ENCODE results near the gene ZMYND10.

The ZMYND10 gene

DNA sequence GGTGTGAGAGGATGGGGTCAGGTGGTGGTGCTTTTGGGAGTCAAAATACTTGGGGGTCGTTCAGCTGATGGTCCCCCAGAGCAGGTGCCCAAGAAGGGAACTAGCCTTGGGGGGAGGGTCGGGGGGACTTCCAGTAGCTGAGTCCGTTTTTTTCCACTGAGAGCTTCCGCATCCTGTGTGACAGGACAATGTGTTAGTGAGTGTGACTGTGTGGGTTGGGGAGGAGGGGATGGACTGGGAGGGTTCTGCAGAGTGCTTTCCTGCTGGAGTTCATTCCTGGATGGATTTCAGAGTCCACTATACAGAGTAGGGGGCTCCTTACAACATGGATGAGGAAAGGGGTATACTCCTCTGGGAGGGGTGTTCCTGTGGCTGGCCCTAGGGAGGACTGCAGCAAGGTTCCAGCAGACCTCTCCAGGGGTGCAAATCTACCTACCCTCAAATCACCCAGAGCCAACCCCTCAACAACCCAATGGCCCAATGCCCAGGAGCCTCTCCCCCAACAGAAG is 22.4 kb downstream of the ZMYND10 start:
- TF ChIP-seq ZNF384 (IDR thresholded peaks at IDR 0.05) (no peak), L3MBTL2 (conservative IDR thresholded peaks at IDR 0.05) (no peak), BHLHE40 (IDR thresholded peaks at IDR 0.05; ENCODE audit: borderline replicate concordance) (no peak)
- ChIA-PET POLR2A (interaction anchor here (1.9 to 3.7 kb wide), 2 partner anchors 14 to 31 kb away, joined by 7 to 23 read pairs; partner anchors contain the start of gene IFRD2), CTCF (no interaction called here)

GRCh38 chr3:50322386-50323091 is 23.0 kb downstream of the ZMYND10 start, which contains the start of gene HYAL2:
HYAL2 (minus strand) TSS chr3:50322745; CDS start chr3:50320489, 2,256 bp downstream.
- no peak for TF ChIP-seq ARNT (IDR thresholded peaks at IDR 0.05)
- no peak for TF ChIP-seq FOXK2 (IDR thresholded peaks at IDR 0.05)
- no peak for TF ChIP-seq FOXA1 (IDR thresholded peaks at IDR 0.05)
- no peak for TF ChIP-seq ZNF384 (IDR thresholded peaks at IDR 0.05)
- no peak for TF ChIP-seq SP1 (IDR thresholded peaks at IDR 0.05)
- TF ChIP-seq, protein P1, sequence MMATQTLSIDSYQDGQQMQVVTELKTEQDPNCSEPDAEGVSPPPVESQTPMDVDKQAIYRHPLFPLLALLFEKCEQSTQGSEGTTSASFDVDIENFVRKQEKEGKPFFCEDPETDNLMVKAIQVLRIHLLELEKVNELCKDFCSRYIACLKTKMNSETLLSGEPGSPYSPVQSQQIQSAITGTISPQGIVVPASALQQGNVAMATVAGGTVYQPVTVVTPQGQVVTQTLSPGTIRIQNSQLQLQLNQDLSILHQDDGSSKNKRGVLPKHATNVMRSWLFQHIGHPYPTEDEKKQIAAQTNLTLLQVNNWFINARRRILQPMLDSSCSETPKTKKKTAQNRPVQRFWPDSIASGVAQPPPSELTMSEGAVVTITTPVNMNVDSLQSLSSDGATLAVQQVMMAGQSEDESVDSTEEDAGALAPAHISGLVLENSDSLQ (IDR thresholded peaks at IDR 0.05): no peak
- ChIA-PET POLR2A (interaction anchor here (1.9 to 3.7 kb wide), 3 partner anchors 15 to 31 kb away, joined by 7 to 23 read pairs (median 11); partner anchors contain the start of genes HYAL3, IFRD2 and NAA80), CTCF (interaction anchor here (0.6 kb wide), 1 partner anchor 68 kb away, joined by 3 read pairs; no protein-coding TSS in a partner anchor)
- DNase-seq (ENCODE audit: extremely low spot score): no peak

More for the DNA sequence above, 22.4 kb downstream of the ZMYND10 start:
- no peak for DNase-seq (ENCODE audit: extremely low spot score)

GRCh38 chr3:50322115-50322385 is 23.5 kb downstream of the ZMYND10 start:
- no peak for DNase-seq (ENCODE audit: extremely low spot score)
- no peak for TF ChIP-seq LEF1 (IDR thresholded peaks at IDR 0.05; ENCODE audit: borderline replicate concordance)
- no peak for TF ChIP-seq SP1 (IDR thresholded peaks at IDR 0.05)
- TF ChIP-seq HDGF (IDR thresholded peaks at IDR 0.05; ENCODE audit: borderline replicate concordance): no peak
- no peak for TF ChIP-seq FOXA1 (IDR thresholded peaks at IDR 0.05)
- no peak for TF ChIP-seq ELF4 (IDR thresholded peaks at IDR 0.05)
- TF ChIP-seq FOXM1 (IDR thresholded peaks at IDR 0.05; ENCODE audit: borderline replicate concordance): no peak
- TF ChIP-seq TARDBP (IDR thresholded peaks at IDR 0.05): no peak
- TF ChIP-seq CTBP1 (IDR thresholded peaks at IDR 0.05; ENCODE audit: borderline replicate concordance): no peak
- no peak for TF ChIP-seq ZNF384 (IDR thresholded peaks at IDR 0.05)
- no peak for TF ChIP-seq L3MBTL2 (conservative IDR thresholded peaks at IDR 0.05)
- TF ChIP-seq ARNT (IDR thresholded peaks at IDR 0.05): no peak
- TF ChIP-seq SUZ12 (IDR thresholded peaks at IDR 0.05): no peak
- no peak for TF ChIP-seq NFRKB (IDR thresholded peaks at IDR 0.05)
- TF ChIP-seq, protein P1 (IDR thresholded peaks at IDR 0.05): no peak
- no peak for TF ChIP-seq FOXK2 (IDR thresholded peaks at IDR 0.05)
- no peak for TF ChIP-seq BHLHE40 (IDR thresholded peaks at IDR 0.05; ENCODE audit: borderline replicate concordance)
- POLR2A ChIA-PET: interaction anchor here (2.3 to 3.7 kb wide), 2 partner anchors 15 to 23 kb away, joined by 11 to 23 read pairs; partner anchors contain the start of genes HYAL3 and NAA80
- CTCF ChIA-PET: interaction anchor here (0.6 kb wide), 1 partner anchor 68 kb away, joined by 3 read pairs; no protein-coding TSS in a partner anchor

GRCh38 chr3:50321336-50322114 is 24.0 kb downstream of the ZMYND10 start:
- TF ChIP-seq ELF4 (IDR thresholded peaks at IDR 0.05): no peak; the same call in 1 of the 2 replicates
- TF ChIP-seq L3MBTL2 (conservative IDR thresholded peaks at IDR 0.05): no peak
- no peak for TF ChIP-seq SP1 (IDR thresholded peaks at IDR 0.05)
- no peak for TF ChIP-seq FOXA1 (IDR thresholded peaks at IDR 0.05)
- no peak for TF ChIP-seq TARDBP (IDR thresholded peaks at IDR 0.05)
- TF ChIP-seq FOXK2 (IDR thresholded peaks at IDR 0.05): no peak
- peak; percentile 64; the same call in 1 of the 2 replicates for TF ChIP-seq ARNT (IDR thresholded peaks at IDR 0.05)
- peak; percentile 49; the same call in 1 of the 2 replicates for TF ChIP-seq CTBP1 (IDR thresholded peaks at IDR 0.05; ENCODE audit: borderline replicate concordance)
- TF ChIP-seq FOXM1 (IDR thresholded peaks at IDR 0.05; ENCODE audit: borderline replicate concordance): peak; percentile 100
- TF ChIP-seq BHLHE40 (IDR thresholded peaks at IDR 0.05; ENCODE audit: borderline replicate concordance): peak; percentile 98
- TF ChIP-seq SUZ12 (IDR thresholded peaks at IDR 0.05): no peak
- peak; percentile 93; the same call in 1 of the 2 replicates for TF ChIP-seq LEF1 (IDR thresholded peaks at IDR 0.05; ENCODE audit: borderline replicate concordance)
- no peak for TF ChIP-seq ZNF384 (IDR thresholded peaks at IDR 0.05)
- ChIA-PET POLR2A (interaction anchor here (1.9 to 3.7 kb wide), 3 partner anchors 16 to 23 kb away, joined by 9 to 23 read pairs (median 11); partner anchors contain the start of genes HYAL3 and NAA80), CTCF (interaction anchor here (0.6 to 1.1 kb wide), 3 partner anchors 22 to 56 kb away, joined by 3 to 4 read pairs (median 4); partner anchors contain the start of genes HYAL3 and NAA80)
- peak; percentile 88 for DNase-seq (ENCODE audit: extremely low spot score)

DNA sequence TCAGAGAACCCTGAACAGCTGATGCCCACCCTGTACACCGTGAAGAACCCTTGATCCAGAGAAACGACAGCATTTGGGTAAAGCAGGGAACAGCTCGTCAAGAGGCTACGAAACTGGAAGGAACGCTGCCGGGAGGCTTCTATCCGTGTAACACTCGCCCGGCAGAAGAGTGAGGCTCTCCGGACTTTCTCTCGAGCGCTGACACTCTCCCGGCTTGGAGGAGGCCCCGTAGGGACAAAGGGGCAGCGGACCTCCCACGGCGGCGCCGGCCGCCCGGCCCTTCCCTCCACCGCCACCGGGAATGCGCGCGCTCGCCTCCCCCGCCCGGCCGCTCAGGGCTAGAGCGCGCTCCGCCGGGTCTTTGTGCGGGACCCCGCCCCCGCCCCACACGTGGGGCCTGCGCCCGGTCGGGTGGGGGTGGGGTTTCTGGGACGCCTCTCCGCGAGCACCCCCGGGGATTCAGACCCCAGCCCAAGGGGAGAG is 24.6 kb downstream of the ZMYND10 start:
- TF ChIP-seq FOXA1 (IDR thresholded peaks at IDR 0.05) (no peak), CTBP1 (IDR thresholded peaks at IDR 0.05; ENCODE audit: borderline replicate concordance) (no peak), ELF4 (IDR thresholded peaks at IDR 0.05) (no peak), L3MBTL2 (conservative IDR thresholded peaks at IDR 0.05) (no peak), FOXM1 (IDR thresholded peaks at IDR 0.05; ENCODE audit: borderline replicate concordance) (no peak), HDGF (IDR thresholded peaks at IDR 0.05; ENCODE audit: borderline replicate concordance) (no peak), SUZ12 (IDR thresholded peaks at IDR 0.05) (no peak), BHLHE40 (IDR thresholded peaks at IDR 0.05; ENCODE audit: borderline replicate concordance) (no peak), SP1 (IDR thresholded peaks at IDR 0.05) (no peak), ARNT (IDR thresholded peaks at IDR 0.05) (no peak), FOXK2 (IDR thresholded peaks at IDR 0.05) (no peak)
- TF ChIP-seq, protein P1 (IDR thresholded peaks at IDR 0.05): no peak
- POLR2A ChIA-PET: interaction anchor here (0.6 to 2.3 kb wide), 4 partner anchors 16 to 28 kb away, joined by 3 to 11 read pairs (median 7); partner anchors contain the start of genes HYAL3, IFRD2 and NAA80
- CTCF ChIA-PET: interaction anchor here (0.6 to 1.1 kb wide), 3 partner anchors 21 to 55 kb away, joined by 3 to 4 read pairs (median 4); partner anchors contain the start of genes HYAL3 and NAA80
- peak; percentile 76 for DNase-seq (ENCODE audit: extremely low spot score)

Data from HEK293T (cell line).